IPS-18c (cell line): ENCODE data around the gene TRMT112.
A peak's percentile ranks its signal among the peaks of the same experiment; 100 is the strongest.

Experiments used
- H3K4me3 ChIP-seq: 2 replicates; pipeline ENCODE4 v1.7.0; 2013; ENCODE audit warnings: low read depth, mild to moderate bottlenecking, low read length, moderate library complexity; ENCODE audit not compliant: insufficient read depth
- H3K9me3 ChIP-seq: one replicate; pipeline ENCODE4 v1.6.1; 2013; ENCODE audit warnings: mild to moderate bottlenecking, low read length, moderate library complexity; ENCODE audit not compliant: control insufficient read depth, insufficient read depth

The TRMT112 gene

DNA sequence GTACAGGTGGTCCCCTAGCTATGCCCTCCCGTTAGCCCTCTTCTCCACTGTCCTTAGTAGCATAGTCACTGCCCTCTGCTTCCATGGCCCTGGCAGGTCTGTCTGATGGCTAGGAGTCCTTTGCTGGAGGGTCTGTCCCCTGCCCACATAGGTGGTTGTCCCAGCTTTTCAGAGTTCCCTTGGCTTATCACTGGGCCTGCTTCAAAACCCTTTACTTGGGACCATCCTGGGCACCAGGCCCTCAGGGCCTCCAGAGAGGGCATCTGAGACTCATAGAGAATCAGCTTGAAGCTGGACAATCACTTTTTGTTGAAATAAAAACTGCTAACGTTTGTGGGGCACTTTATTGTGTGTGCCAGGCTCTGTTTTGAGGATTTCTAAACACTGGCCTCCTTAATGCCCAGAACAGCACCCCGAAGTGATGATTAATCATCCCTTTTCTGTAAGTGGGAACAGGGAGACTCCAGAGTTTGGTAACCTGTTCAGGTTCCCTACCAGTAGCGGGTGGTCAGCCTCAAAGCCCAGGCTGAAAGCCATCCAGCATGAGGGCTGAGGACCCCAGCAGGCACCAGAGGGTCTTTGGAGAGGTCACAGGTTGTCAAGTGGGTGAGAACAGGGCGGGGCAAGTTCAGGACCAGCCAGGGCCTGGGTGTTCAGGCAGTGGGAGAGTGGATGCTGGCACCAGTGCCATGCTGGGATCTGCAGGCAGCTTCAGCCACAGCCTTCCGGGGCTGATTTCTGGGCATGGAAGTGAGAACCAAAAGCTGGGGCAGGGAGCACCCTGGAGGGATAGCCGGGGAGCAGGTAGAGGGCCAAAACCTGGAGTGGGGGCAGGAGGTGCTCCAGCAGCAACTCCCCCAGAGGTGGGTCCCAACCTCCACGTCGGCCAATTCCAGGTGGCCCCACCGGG is 26.8 kb downstream of the TRMT112 start:
- Histone ChIP-seq H3K9me3 (no peaks in the 10 kb centered on the region), H3K4me3 (peak overlapping the region; percentile 46; the same call in 1 of the 2 replicates)

DNA sequence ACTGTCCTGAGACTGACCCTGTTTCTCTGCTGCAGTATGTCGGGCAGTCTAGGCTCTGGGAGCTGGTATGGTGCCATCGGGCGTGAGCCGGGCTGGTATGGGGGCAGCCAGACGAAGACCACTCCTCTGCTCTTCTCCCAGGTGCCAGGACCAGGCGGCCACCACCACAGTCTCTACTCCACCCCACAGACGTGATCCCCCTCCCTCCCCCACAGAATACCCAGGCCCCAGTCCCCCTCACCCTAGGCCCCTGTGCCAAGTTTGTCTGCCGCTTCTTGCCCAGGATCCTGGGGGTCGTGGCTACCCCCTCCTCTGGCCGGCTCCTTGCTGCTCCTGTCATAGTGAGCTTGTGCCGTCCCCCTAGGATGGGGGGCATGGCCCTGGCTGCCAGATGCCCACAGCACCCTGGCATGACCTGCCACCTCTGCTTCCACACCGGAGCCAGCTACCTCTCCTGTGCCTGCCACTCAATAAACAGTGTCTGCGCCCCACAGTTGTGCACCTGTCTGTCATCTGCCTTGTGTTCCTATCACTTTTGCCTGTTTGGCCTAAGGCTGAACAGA is 28.3 kb downstream of the TRMT112 start:
- no peaks in the 10 kb centered on the region for H3K9me3 ChIP-seq

GRCh38 chr11:64288353-64288750 is 29.0 kb downstream of the TRMT112 start:
- H3K9me3 ChIP-seq: no peaks in the 10 kb centered on the region
- no peak overlapping the region for H3K4me3 ChIP-seq

More for the DNA sequence above, 28.3 kb downstream of the TRMT112 start:
- H3K4me3 ChIP-seq: no peak overlapping the region

GRCh38 chr11:64287676-64288352 is 29.5 kb downstream of the TRMT112 start:
- no peak overlapping the region for H3K4me3 ChIP-seq
- H3K9me3 ChIP-seq: no peaks in the 10 kb centered on the region

- H3K9me3 ChIP-seq: no peaks in the 10 kb centered on the region
- H3K4me3 ChIP-seq: no peak overlapping the region
Observed at GRCh38 chr11:64286801-64287159, 30.6 kb downstream of the TRMT112 start.

GRCh38 chr11:64285885-64286800 is 31.2 kb downstream of the TRMT112 start:
- peak overlapping the region; percentile 84 for H3K4me3 ChIP-seq
- H3K9me3 ChIP-seq: no peaks in the 10 kb centered on the region

DNA sequence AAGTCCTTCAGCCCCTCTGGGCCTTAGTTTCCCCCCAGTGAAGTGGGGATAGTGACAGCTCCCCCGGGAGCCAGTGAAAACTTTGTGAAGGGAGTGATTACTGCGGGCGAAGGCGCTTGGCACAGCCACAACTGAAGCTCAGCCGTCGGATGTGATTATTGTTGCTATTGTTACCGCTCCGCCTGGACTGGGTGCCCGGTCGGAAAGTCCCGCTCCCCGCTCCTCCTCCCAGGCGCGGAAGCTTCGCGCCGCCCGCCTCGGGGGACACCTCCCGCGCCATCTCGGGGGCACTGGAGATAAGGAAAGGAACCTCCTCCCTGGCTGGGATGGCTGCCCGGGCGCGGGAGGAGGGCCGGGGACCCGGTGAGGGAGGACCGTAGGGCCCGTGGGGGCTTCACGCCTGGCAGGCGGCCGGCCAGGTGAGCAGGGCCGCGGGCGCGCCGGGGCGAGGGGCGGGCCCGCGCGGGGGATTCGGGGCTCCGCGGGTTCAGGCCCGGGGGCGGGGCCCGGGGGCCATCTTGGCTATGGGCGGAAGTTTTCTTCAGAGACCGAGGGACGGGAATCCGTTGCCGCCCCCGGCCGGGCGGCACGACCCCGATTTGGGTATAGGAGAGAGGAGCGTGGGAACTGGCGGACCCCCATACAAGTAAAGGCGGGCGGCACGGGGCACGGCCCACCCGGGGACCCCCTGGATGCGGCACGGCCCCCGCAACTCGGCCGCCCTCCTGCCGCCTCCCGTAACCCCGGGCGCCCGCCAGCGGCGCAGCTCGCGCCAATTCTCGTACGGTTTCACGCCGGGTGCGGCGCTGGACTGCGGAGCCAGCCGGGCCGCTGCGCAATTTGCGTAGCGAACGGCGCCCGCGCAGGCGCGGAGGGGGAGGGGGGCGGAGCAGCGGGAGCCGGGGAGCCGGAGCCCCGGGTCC is 32.1 kb downstream of the TRMT112 start, which contains the start of gene GPR137:
Gene GPR137, plus strand, starts transcription at position 887 of the 923 bp plus-strand sequence. CDS start 677 bp downstream, outside the sequence.
- Histone ChIP-seq H3K4me3 (peak within 1 kb of the TSS; percentile 84), H3K9me3 (no peaks in the 10 kb centered on the region)

GRCh38 chr11:64284048-64284961 is 33.1 kb downstream of the TRMT112 start, which contains the start of gene BAD:
TSS of gene BAD (minus strand) at chr11:64284665. CDS start at chr11:64284368, 297 bp downstream.
- H3K9me3 ChIP-seq: no peaks in the 10 kb centered on the region
- peak within 1 kb of the TSS; percentile 84 for H3K4me3 ChIP-seq

- H3K9me3 ChIP-seq: no peaks in the 10 kb centered on the region
- H3K4me3 ChIP-seq: no peak overlapping the region
Observed at GRCh38 chr11:64283092-64283491, 34.3 kb downstream of the TRMT112 start.

GRCh38 chr11:64281957-64282770 is 35.2 kb downstream of the TRMT112 start:
- Histone ChIP-seq H3K4me3 (no peak overlapping the region; the same call in 1 of the 2 replicates), H3K9me3 (no peaks in the 10 kb centered on the region)

- no peaks in the 10 kb centered on the region for H3K9me3 ChIP-seq
- no peak overlapping the region for H3K4me3 ChIP-seq
Observed at GRCh38 chr11:64278576-64279190, 38.7 kb downstream of the TRMT112 start.

DNA sequence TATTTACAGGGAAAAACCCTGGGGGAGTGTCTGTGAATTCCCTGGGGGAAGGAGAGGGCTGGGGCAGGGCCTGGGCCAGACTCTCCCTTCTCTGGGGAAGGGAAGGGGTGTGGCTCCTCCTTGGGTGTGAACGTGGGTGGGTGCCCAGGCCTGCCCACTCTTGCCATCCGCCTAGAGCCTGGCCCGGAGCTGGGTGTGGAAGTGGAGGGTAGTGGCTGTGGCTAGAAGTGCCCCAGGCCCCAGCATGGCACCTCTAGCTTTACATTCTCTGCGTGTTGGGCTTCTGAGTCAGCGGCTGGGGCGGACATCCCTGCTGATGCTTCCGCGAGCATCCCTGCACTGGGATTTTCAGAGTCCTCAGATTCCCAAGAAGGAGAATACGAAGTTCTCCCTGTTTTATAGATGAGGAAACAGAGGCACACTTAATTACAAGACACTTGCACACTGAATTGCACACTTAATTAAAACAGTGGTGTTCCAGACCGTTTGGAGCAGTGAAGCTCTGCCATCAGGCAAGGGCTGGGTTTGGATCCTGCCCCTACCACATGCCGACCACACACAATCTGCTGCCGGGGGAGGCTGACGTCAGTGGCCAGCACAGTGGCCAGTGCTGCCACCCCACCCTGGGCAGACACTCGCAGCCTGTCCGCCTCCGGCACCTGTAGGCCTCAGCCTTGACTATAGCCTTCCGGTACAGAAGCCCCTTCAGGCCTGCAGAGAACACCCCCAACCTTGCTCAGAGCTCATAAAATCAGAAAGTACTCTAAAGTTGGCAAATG is 40.5 kb downstream of the TRMT112 start:
- no peak overlapping the region for H3K4me3 ChIP-seq

GRCh38 chr11:64275841-64276240 is 41.5 kb downstream of the TRMT112 start:
- no peak overlapping the region for H3K4me3 ChIP-seq
- no peaks in the 10 kb centered on the region for H3K9me3 ChIP-seq

More for the DNA sequence above, 40.5 kb downstream of the TRMT112 start:
- no peaks in the 10 kb centered on the region for H3K9me3 ChIP-seq
